Bladder microvascular endothelial cell (primary cell): Measurements from ENCODE around the gene TBC1D3I. TPM values are rescaled to one million over a fixed set of nuclear protein-coding genes. Genes with fewer than 3 reads are reported as not detected.

Experiments
- total RNA-seq: library from RNA; depleted of rRNA; stranded (reverse); fragments of >200 nt; gene quantifications from 2 replicates; pipeline ENCODE4 v1.2.3, GENCODE V29; 2014

The TBC1D3I gene
- 0.13 TPM in 1 of 2 replicates, not detected in the other for total RNA-seq

GRCh38 chr17:36264470-36264869 lies at the start of gene TBC1D3I:
TBC1D3I (minus strand) TSS chr17:36264570; CDS start chr17:36262985, 1,585 bp downstream.

GRCh38 chr17:36210439-36211211 lies 53.7 kb downstream of the TBC1D3I start, which contains the start of gene CCL4L2:
CCL4L2 (plus strand) TSS chr17:36211063.

Other genes starting within 250 kb of the TBC1D3I start
- 0.76 and 3.4 TPM in 2 replicates for gene CCL23, start 246.6 kb downstream of the TBC1D3I start, total RNA-seq
- not detected in 2 replicates for gene CCL18, start 200.3 kb downstream of the TBC1D3I start, total RNA-seq
- not detected in 2 replicates for gene CCL3, start 174.4 kb downstream of the TBC1D3I start, total RNA-seq
- gene CCL4, start 160.7 kb downstream of the TBC1D3I start, total RNA-seq, result not detected in 2 replicates
- 0.97 and 2.6 TPM in 2 replicates for gene TBC1D3B, start 87.9 kb downstream of the TBC1D3I start, total RNA-seq
- not detected in 2 replicates for gene CCL3L1, start 67.8 kb downstream of the TBC1D3I start, total RNA-seq
- not detected in 2 replicates for gene CCL4L2, start 53.5 kb downstream of the TBC1D3I start, total RNA-seq
- not detected in 2 replicates for gene TBC1D3G, start 59.3 kb upstream of the TBC1D3I start, total RNA-seq
- gene TBC1D3H, start 123.9 kb upstream of the TBC1D3I start, total RNA-seq, result not detected in 2 replicates
- gene ZNHIT3, start 222.1 kb upstream of the TBC1D3I start, total RNA-seq, result 17.8 and 22.8 TPM in 2 replicates